ENCODE measurements around the gene PPM1A.

The PPM1A gene

GRCh38 chr14:60287452-60287851 lies 38.4 kb downstream of the PPM1A start:
- Histone ChIP-seq H3K27ac (no peak overlapping the region), H3K4me3 (ENCODE audit: low read depth, low read length) (no peak overlapping the region), H3K27me3 (ENCODE audit: insufficient read depth, low read depth, severe bottlenecking) (no peaks in the 10 kb centered on the region), H3K36me3 (peaks cover 39% of the 10 kb centered on the region), H3K9me3 (ENCODE audit: severe bottlenecking) (no peaks in the 10 kb centered on the region)
- no peak for DNase-seq
- no peak for TF ChIP-seq CTCF (IDR thresholded peaks at IDR 0.05; ENCODE audit: low read depth, low read length)

GRCh38 chr14:60288279-60288678 lies 39.3 kb downstream of the PPM1A start:
- Histone ChIP-seq H3K4me3 (ENCODE audit: low read depth, low read length) (no peak overlapping the region), H3K36me3 (peaks cover 39% of the 10 kb centered on the region), H3K27ac (no peak overlapping the region), H3K27me3 (ENCODE audit: insufficient read depth, low read depth, severe bottlenecking) (no peaks in the 10 kb centered on the region), H3K9me3 (ENCODE audit: severe bottlenecking) (no peaks in the 10 kb centered on the region)
- no peak for DNase-seq
- no peak for TF ChIP-seq CTCF (IDR thresholded peaks at IDR 0.05; ENCODE audit: low read depth, low read length)

- Histone ChIP-seq H3K4me3 (ENCODE audit: low read depth, low read length) (no peak overlapping the region), H3K36me3 (peaks cover 17% of the 10 kb centered on the region), H3K27ac (no peak overlapping the region), H3K27me3 (ENCODE audit: insufficient read depth, low read depth, severe bottlenecking) (no peaks in the 10 kb centered on the region), H3K9me3 (ENCODE audit: severe bottlenecking) (no peaks in the 10 kb centered on the region)
- no peak for TF ChIP-seq CTCF (IDR thresholded peaks at IDR 0.05; ENCODE audit: low read depth, low read length)
- DNase-seq: no peak
Observed at GRCh38 chr14:60294411-60295069, 45.5 kb downstream of the PPM1A start.

GRCh38 chr14:60300019-60300418 lies 51.0 kb downstream of the PPM1A start:
- TF ChIP-seq CTCF (IDR thresholded peaks at IDR 0.05; ENCODE audit: low read depth, low read length): no peak
- H3K36me3 ChIP-seq: no peaks in the 10 kb centered on the region
- H3K4me3 ChIP-seq (ENCODE audit: low read depth, low read length): no peak overlapping the region
- no peaks in the 10 kb centered on the region for H3K27me3 ChIP-seq (ENCODE audit: insufficient read depth, low read depth, severe bottlenecking)
- no peak for DNase-seq
- no peak overlapping the region for H3K27ac ChIP-seq
- H3K9me3 ChIP-seq (ENCODE audit: severe bottlenecking): no peaks in the 10 kb centered on the region

GRCh38 chr14:60301685-60302084 lies 52.7 kb downstream of the PPM1A start:
- H3K27me3 ChIP-seq (ENCODE audit: insufficient read depth, low read depth, severe bottlenecking): no peaks in the 10 kb centered on the region
- no peak for TF ChIP-seq CTCF (IDR thresholded peaks at IDR 0.05; ENCODE audit: low read depth, low read length)
- H3K4me3 ChIP-seq (ENCODE audit: low read depth, low read length): no peak overlapping the region
- no peaks in the 10 kb centered on the region for H3K36me3 ChIP-seq
- no peak overlapping the region for H3K27ac ChIP-seq
- H3K9me3 ChIP-seq (ENCODE audit: severe bottlenecking): no peaks in the 10 kb centered on the region
- no peak for DNase-seq

GRCh38 chr14:60302663-60303062 lies 53.6 kb downstream of the PPM1A start:
- Histone ChIP-seq H3K36me3 (no peaks in the 10 kb centered on the region), H3K27ac (no peak overlapping the region), H3K9me3 (ENCODE audit: severe bottlenecking) (no peaks in the 10 kb centered on the region), H3K4me3 (ENCODE audit: low read depth, low read length) (no peak overlapping the region), H3K27me3 (ENCODE audit: insufficient read depth, low read depth, severe bottlenecking) (no peaks in the 10 kb centered on the region)
- no peak for DNase-seq
- no peak for TF ChIP-seq CTCF (IDR thresholded peaks at IDR 0.05; ENCODE audit: low read depth, low read length)
